Measurements from ENCODE around the gene TMEM150B. TPM values are rescaled to one million over a fixed set of nuclear protein-coding genes. Genes with fewer than 3 reads are reported as not detected.
A peak's percentile ranks its signal among the peaks of the same experiment; 100 is the strongest.

The TMEM150B gene
- total RNA-seq, 4 donors from 2014 or later = 1.3 TPM; not detected in 3

DNA sequence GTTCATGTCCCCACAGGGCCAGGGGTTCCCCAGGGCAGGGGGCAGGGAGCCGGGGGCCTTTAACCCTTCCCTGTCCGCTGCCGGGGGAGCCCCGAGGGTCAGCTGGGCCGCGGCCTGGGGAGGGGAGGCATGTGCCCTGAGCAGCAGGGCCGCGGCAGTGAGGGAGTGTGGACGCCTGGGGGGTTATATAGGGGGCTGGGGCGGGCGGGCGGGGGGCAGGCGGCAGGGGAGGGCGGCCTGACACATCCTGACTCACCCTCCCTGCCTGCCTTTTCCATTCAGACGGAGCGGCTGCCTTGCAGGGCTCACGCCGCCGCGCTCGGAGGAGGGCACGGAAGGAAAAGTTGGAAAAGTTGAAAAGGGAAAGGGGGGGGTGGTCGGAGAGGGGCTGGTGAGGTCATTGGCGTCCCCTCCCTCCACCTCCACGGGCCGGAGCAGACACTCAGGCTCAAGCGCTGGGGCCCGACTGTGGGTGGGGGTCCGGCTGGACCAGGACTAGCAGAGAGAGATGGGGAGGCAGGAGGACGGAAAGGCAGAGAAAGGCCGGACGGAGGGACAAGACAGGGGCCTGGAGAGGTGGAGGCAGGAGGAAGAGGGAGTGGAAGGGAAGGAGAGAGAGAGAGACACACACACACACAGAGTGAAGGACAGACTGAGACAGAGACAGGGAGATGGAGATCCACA is 45.3 kb upstream of the TMEM150B start, which contains the start of gene IL11:
Gene IL11 (minus strand): TSS at position 159 of the 684 bp plus-strand sequence. CDS start 153 bp downstream, at position 6.
- H3K36me3 ChIP-seq = no peaks in the 10 kb centered on the region
- DNase-seq = no peak
- H3K4me1 ChIP-seq = peaks cover 0 to 20% of the 10 kb centered on the region in 2 donors
- TF ChIP-seq POLR2A (IDR thresholded peaks at IDR 0.05) = no peak
- H3K27me3 ChIP-seq = peaks cover 41% of the 10 kb centered on the region
- H3K4me3 ChIP-seq (replicated peaks in 1 of 3) = peak within 1 kb of the TSS in 1 of 3 donors; percentile 9
- WGBS, 2 donors = 6 to 7% methylated on average over 18 to 22 of the region's 32 CpGs
- no peak within 1 kb of the TSS for H3K27ac ChIP-seq
- intact Hi-C loops (cut with DNase I) = no loop called here
- H3K9me3 ChIP-seq = no peaks in the 10 kb centered on the region

DNA sequence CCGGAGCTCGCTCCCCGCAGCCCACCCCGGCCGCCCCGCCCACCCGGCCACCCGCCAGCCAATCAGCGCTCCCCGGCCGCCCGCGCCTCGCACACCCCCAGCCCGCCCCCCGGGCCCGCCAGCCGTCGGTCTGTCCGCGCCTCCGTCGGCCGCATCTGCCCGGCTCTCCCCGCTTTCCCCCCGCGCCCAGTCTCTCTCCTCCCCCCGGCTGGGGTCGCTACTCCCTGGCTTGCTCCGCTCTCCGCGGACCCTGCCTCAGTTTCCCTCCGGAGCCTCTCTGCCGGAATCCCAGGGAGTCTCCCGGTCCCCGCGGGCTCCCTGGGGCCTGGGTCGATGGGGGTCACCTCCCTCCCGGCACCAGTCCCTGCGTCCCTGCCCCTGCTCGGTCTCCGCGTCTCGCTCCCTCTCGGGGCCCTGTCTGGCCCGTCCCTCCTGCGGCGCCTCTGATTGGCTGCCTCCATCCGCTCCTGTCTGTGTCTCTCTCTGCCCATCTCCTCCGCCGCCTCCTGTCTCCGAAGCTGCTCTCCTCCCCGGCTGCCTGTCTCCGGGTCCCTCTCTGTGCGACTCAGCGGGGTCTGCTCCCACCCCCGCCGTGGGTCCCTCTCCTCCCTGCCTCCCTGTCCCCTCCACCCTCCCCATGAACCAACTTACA is 44.6 kb upstream of the TMEM150B start:
- Histone ChIP-seq H3K27ac (no peak overlapping the region), H3K4me3 (replicated peaks in 1 of 3) (no peak overlapping the region), H3K27me3 (peaks cover 41% of the 10 kb centered on the region), H3K36me3 (no peaks in the 10 kb centered on the region), H3K4me1 (peaks cover 0 to 20% of the 10 kb centered on the region in 2 donors), H3K9me3 (no peaks in the 10 kb centered on the region)
- intact Hi-C loops (cut with DNase I) = no loop called here
- no peak for DNase-seq
- TF ChIP-seq POLR2A (IDR thresholded peaks at IDR 0.05) = no peak
- TF ChIP-seq, protein P1, sequence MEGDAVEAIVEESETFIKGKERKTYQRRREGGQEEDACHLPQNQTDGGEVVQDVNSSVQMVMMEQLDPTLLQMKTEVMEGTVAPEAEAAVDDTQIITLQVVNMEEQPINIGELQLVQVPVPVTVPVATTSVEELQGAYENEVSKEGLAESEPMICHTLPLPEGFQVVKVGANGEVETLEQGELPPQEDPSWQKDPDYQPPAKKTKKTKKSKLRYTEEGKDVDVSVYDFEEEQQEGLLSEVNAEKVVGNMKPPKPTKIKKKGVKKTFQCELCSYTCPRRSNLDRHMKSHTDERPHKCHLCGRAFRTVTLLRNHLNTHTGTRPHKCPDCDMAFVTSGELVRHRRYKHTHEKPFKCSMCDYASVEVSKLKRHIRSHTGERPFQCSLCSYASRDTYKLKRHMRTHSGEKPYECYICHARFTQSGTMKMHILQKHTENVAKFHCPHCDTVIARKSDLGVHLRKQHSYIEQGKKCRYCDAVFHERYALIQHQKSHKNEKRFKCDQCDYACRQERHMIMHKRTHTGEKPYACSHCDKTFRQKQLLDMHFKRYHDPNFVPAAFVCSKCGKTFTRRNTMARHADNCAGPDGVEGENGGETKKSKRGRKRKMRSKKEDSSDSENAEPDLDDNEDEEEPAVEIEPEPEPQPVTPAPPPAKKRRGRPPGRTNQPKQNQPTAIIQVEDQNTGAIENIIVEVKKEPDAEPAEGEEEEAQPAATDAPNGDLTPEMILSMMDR (IDR thresholded peaks at IDR 0.05) = no peak
- WGBS, 2 donors = 1 to 2% methylated on average over 13 to 29 of the region's 59 CpGs

DNA sequence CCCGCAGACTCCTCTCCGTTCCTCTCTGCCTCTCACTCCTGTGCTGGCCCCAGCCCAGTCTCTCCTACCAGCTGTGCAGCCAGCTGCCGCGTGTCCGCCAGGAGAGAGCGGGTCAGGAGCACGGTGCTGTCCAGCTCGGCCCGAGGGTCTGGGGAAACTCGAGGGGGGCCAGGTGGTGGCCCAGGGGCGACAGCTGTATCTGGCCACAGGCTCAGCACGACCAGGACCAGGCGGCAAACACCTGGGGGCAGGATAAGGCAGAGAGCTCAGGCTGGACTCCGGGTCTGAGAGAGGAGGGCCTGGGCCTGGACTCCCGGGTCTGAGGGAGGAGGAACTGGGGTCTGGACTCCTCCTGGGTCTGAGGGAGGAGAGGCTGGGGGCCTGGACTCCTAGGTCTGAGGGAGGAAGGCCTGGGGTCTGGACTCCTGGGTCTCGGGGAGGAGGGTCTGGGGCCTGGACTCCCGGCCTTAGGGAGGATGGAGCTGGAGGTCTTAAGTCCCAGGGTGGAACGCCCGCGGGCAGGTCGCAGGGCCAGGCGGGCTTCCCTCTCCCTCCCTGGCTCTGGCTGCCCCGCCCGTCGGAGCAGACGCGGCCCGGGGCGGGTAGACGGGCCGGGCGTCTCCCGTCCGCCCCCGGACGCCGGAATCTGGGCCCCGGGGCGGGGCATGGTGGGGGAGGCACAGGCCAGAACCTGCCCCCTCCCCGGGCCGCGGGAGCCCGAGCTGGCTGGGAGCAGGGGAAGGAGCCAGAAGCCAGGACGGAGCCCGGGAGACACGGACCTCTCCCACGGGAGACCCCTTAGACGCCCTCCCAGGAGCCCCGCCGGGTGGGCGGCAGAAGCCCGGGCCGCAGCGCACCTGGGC is 43.8 kb upstream of the TMEM150B start:
- peaks cover 33% of the 10 kb centered on the region for H3K27me3 ChIP-seq

DNA sequence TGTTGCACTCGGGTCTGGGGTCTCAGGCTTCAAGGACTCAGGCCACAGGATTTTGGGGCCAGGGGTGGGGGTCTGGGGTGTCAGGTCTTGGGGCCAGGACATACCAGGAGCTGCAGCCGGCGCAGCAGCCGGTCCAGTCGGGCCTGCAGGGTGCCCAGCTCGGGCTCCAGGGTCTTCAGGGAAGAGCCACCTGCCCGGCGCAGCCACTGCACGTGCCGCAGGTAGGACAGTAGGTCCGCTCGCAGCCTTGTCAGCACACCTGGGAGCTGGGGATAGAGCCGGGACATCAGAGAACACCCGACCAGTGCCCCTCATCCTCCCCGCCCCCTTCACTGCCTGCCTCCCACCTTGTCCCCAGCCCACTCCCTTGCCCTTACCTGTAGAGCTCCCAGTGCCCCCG is 43.0 kb upstream of the TMEM150B start:
- WGBS, 2 donors = 85 to 90% methylated on average over 2 to 7 of the region's 16 CpGs
- peaks cover 0 to 15% of the 10 kb centered on the region in 2 donors for H3K4me1 ChIP-seq
- H3K27me3 ChIP-seq = peaks cover 27% of the 10 kb centered on the region
- H3K9me3 ChIP-seq = no peaks in the 10 kb centered on the region
- H3K27ac ChIP-seq = no peak overlapping the region
- H3K36me3 ChIP-seq = no peaks in the 10 kb centered on the region
- TF ChIP-seq, protein P1 (IDR thresholded peaks at IDR 0.05) = no peak
- no peak for TF ChIP-seq POLR2A (IDR thresholded peaks at IDR 0.05)
- intact Hi-C loops (cut with DNase I) = no loop called here
- H3K4me3 ChIP-seq (replicated peaks in 1 of 3) = no peak overlapping the region
- no peak for DNase-seq

More for the DNA sequence above, 43.8 kb upstream of the TMEM150B start:
- Histone ChIP-seq H3K4me3 (replicated peaks in 1 of 3) (peak overlapping the region in 1 of 3 donors; percentile 9), H3K27ac (no peak overlapping the region), H3K9me3 (no peaks in the 10 kb centered on the region), H3K4me1 (peaks cover 0 to 15% of the 10 kb centered on the region in 2 donors), H3K36me3 (no peaks in the 10 kb centered on the region)
- DNase-seq = no peak
- intact Hi-C loops (cut with DNase I) = no loop called here
- no peak for TF ChIP-seq POLR2A (IDR thresholded peaks at IDR 0.05)
- TF ChIP-seq, protein P1 (IDR thresholded peaks at IDR 0.05) = no peak
- 18 to 25% methylated on average over 9 to 16 of the region's 54 CpGs for WGBS, 2 donors

DNA sequence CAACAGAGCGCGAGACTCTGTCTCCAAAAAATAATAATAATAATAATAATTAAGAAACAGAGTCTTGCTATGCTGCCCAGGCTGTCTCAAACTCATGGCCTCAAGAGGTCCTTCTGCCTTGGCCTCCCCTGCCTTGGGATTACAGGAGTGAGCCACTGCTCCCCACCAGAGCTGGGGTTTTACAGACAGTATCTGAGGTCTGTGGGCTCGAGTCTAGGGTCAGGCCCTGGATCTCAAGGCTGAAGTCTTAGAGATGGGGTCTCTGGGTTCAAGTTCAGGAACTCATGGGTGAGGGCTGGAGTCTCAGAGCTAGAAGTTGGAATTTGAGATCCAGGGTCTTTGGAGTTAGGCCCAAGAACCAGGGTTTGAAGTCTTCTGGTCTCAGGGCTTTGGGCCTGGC is 41.6 kb upstream of the TMEM150B start:
- Histone ChIP-seq H3K4me3 (replicated peaks in 1 of 3) (no peak overlapping the region), H3K4me1 (peaks cover 0 to 15% of the 10 kb centered on the region in 2 donors), H3K27ac (no peak overlapping the region), H3K36me3 (no peaks in the 10 kb centered on the region), H3K27me3 (peaks cover 17% of the 10 kb centered on the region), H3K9me3 (no peaks in the 10 kb centered on the region)
- WGBS, 2 donors = 90 to 96% methylated on average over 3 of the region's 3 CpGs
- DNase-seq = no peak
- TF ChIP-seq, protein P1 (IDR thresholded peaks at IDR 0.05) = no peak
- TF ChIP-seq POLR2A (IDR thresholded peaks at IDR 0.05) = no peak
- intact Hi-C loops (cut with DNase I) = no loop called here
